ENCODE measurements around the gene PPA1. TPM values are rescaled to one million over a fixed set of nuclear protein-coding genes. Genes with fewer than 3 reads are reported as not detected.

The PPA1 gene
- total RNA-seq, 1 donor from 2014 or later: 201 TPM

DNA sequence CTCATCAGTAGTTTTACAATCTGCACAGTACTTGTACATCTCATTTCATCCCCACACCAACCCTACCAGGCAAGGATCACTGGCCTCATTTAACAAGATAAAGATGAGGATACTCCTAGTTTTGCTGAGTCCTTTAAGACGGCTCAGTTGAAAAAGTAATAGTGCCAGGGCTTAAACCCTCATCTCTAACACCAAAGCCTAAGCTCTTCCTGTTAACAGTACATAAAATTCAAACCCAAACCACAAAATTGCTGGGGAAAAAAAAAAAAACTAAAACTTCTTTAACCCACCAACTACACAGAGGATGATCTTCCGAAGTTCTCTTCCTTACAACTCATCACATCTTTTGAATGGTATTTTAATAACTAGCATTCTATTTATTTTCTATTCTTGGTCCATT, 64.2 kb downstream of the PPA1 start:
- H3K4me3 ChIP-seq (ENCODE audit: low read depth, low read length): peak overlapping the region; percentile 71
- TF ChIP-seq, protein P1, sequence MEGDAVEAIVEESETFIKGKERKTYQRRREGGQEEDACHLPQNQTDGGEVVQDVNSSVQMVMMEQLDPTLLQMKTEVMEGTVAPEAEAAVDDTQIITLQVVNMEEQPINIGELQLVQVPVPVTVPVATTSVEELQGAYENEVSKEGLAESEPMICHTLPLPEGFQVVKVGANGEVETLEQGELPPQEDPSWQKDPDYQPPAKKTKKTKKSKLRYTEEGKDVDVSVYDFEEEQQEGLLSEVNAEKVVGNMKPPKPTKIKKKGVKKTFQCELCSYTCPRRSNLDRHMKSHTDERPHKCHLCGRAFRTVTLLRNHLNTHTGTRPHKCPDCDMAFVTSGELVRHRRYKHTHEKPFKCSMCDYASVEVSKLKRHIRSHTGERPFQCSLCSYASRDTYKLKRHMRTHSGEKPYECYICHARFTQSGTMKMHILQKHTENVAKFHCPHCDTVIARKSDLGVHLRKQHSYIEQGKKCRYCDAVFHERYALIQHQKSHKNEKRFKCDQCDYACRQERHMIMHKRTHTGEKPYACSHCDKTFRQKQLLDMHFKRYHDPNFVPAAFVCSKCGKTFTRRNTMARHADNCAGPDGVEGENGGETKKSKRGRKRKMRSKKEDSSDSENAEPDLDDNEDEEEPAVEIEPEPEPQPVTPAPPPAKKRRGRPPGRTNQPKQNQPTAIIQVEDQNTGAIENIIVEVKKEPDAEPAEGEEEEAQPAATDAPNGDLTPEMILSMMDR (IDR thresholded peaks at IDR 0.05; ENCODE audit: insufficient read depth, low read length, poor library complexity, severe bottlenecking): no peak
- no peak for DNase-seq (ENCODE audit: low read depth)
- H3K27me3 ChIP-seq (ENCODE audit: control insufficient read depth, insufficient read depth, low read length): no peaks in the 10 kb centered on the region
- H3K36me3 ChIP-seq (ENCODE audit: control insufficient read depth, insufficient read depth, low read length): no peaks in the 10 kb centered on the region

DNA sequence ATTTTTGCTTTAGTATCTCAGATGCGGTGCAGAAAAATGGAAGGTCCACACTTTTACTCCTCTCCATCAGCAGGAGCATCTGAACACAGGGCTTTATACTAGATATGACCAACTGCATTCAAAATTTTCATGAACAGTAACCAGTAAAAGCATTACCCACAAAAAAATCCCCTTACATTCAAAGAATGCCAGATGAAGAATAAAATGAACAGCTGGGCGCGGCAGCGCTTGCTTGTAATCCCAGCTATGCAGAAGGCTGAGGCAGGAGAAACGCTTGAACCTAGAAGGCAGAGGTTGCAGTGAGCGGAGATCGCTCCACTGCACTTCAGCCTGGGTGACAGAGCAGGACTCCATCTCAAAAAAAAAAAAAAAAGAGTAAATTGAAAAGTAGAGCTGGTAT, 66.0 kb downstream of the PPA1 start:
- Histone ChIP-seq H3K4me3 (ENCODE audit: low read depth, low read length) (no peak overlapping the region), H3K36me3 (ENCODE audit: control insufficient read depth, insufficient read depth, low read length) (no peaks in the 10 kb centered on the region), H3K27me3 (ENCODE audit: control insufficient read depth, insufficient read depth, low read length) (no peaks in the 10 kb centered on the region)
- DNase-seq (ENCODE audit: low read depth): no peak
- TF ChIP-seq, protein P1 (IDR thresholded peaks at IDR 0.05; ENCODE audit: insufficient read depth, low read length, poor library complexity, severe bottlenecking): no peak

- Histone ChIP-seq H3K27me3 (ENCODE audit: control insufficient read depth, insufficient read depth, low read length) (no peaks in the 10 kb centered on the region), H3K36me3 (ENCODE audit: control insufficient read depth, insufficient read depth, low read length) (no peaks in the 10 kb centered on the region), H3K4me3 (ENCODE audit: low read depth, low read length) (no peak overlapping the region)
- TF ChIP-seq, protein P1 (IDR thresholded peaks at IDR 0.05; ENCODE audit: insufficient read depth, low read length, poor library complexity, severe bottlenecking): no peak
- DNase-seq (ENCODE audit: low read depth): no peak
Observed at GRCh38 chr10:70166394-70166793, 66.8 kb downstream of the PPA1 start.

- H3K27me3 ChIP-seq (ENCODE audit: control insufficient read depth, insufficient read depth, low read length): no peaks in the 10 kb centered on the region
- no peaks in the 10 kb centered on the region for H3K36me3 ChIP-seq (ENCODE audit: control insufficient read depth, insufficient read depth, low read length)
- no peak overlapping the region for H3K4me3 ChIP-seq (ENCODE audit: low read depth, low read length)
- TF ChIP-seq, protein P1 (IDR thresholded peaks at IDR 0.05; ENCODE audit: insufficient read depth, low read length, poor library complexity, severe bottlenecking): no peak
- DNase-seq (ENCODE audit: low read depth): no peak
Observed at GRCh38 chr10:70164163-70164562, 69.1 kb downstream of the PPA1 start.

DNA sequence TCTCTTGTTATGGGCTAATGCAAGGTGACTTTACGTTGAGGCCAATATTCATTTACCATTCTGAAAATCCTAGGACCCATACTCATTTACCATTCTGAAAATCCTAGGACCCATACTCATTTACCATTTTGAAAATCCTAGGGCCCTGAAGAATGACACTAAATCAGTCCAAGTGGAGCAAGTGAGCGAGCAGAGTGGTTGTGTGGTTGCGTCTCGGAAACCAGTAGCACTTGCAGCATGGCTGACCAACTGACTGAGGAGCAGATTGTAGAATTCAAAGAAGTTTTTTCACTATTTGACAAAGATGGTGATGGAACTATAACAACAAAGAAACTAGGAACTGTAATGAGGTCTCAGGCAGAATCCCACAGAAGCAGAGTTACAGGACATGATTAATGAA, 69.8 kb downstream of the PPA1 start:
- DNase-seq (ENCODE audit: low read depth): no peak
- TF ChIP-seq, protein P1 (IDR thresholded peaks at IDR 0.05; ENCODE audit: insufficient read depth, low read length, poor library complexity, severe bottlenecking): no peak
- Histone ChIP-seq H3K36me3 (ENCODE audit: control insufficient read depth, insufficient read depth, low read length) (no peaks in the 10 kb centered on the region), H3K4me3 (ENCODE audit: low read depth, low read length) (no peak overlapping the region), H3K27me3 (ENCODE audit: control insufficient read depth, insufficient read depth, low read length) (no peaks in the 10 kb centered on the region)

DNA sequence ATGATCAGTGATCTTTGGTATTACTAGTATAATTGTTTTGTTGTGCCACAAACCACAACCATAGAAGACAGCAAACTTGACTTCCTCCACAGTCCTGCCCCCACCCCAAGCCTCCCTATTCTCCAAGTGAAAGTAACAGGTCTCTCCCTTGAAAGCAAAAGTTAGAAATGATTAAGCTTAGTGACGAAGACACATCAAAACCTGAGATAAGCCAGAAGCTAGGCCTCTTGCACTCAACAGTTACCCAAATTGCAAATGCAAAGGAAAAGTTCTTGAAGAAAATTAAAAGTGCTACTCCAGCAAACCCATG, 70.4 kb downstream of the PPA1 start:
- TF ChIP-seq, protein P1 (IDR thresholded peaks at IDR 0.05; ENCODE audit: insufficient read depth, low read length, poor library complexity, severe bottlenecking): no peak
- Histone ChIP-seq H3K36me3 (ENCODE audit: control insufficient read depth, insufficient read depth, low read length) (no peaks in the 10 kb centered on the region), H3K27me3 (ENCODE audit: control insufficient read depth, insufficient read depth, low read length) (no peaks in the 10 kb centered on the region), H3K4me3 (ENCODE audit: low read depth, low read length) (no peak overlapping the region)
- DNase-seq (ENCODE audit: low read depth): no peak

Data from kidney epithelial cell (primary cell).